Tibial nerve (tissue), 4 donors: ENCODE results near the gene SERPINE1.

Experiments used
- CTCF ChIP-seq, 5 experiments: fragments of 200-600 bp in 3 of 5; fragments of 450-650 bp in 2 of 5; sonication (generic) in 3 of 5; IDR thresholded peaks; one replicate each; pipeline ENCODE4 v1.5.1; 2016 to 2019; ENCODE audit warnings: antibody characterized with exemption in 5 of 5, mild to moderate bottlenecking in 3 of 5, moderate library complexity in 2 of 5
- EP300 ChIP-seq, 2 donors: sonication (generic); formaldehyde crosslinking; IDR thresholded peaks; one replicate each; pipeline ENCODE4 v1.6.1; 2017; ENCODE audit warnings: antibody characterized with exemption in 2 of 2, mild to moderate bottlenecking in 1 of 2

GRCh38 chr7:101172854-101173751 is 46.2 kb downstream of the SERPINE1 start:
- TF ChIP-seq EP300 (IDR thresholded peaks at IDR 0.05) (no peak), CTCF (IDR thresholded peaks at IDR 0.05) (no peak)
